Measurements from ENCODE around the gene GPR21. TPM values are rescaled to one million over a fixed set of nuclear protein-coding genes. Genes with fewer than 3 reads are reported as not detected.

Gene GPR21
- total RNA-seq, 2 experiments from 2014 or later, result 0.63 to 1.1 TPM

GRCh38 chr9:123035791-123036190 is 2.3 kb downstream of the GPR21 start:
- Mint-ChIP-seq H3K27ac (no peak overlapping the region), H3K9me3 (ENCODE audit: insufficient read depth) (no peaks in the 10 kb centered on the region), H3K27me3 (ENCODE audit: low read depth) (no peaks in the 10 kb centered on the region), H3K36me3 (ENCODE audit: low read depth) (peaks cover 4% of the 10 kb centered on the region), H3K4me3 (no peak overlapping the region), H3K4me1 (ENCODE audit: low read depth) (no peaks in the 10 kb centered on the region)
- ChIA-PET CTCF (no interaction called here), POLR2A (no interaction called here)
- no peak for ATAC-seq
- no peak for DNase-seq

GRCh38 chr9:123036893-123037545 is 3.6 kb downstream of the GPR21 start:
- Mint-ChIP-seq H3K9me3 (ENCODE audit: insufficient read depth) (no peaks in the 10 kb centered on the region), H3K4me3 (no peak overlapping the region), H3K27ac (no peak overlapping the region), H3K36me3 (ENCODE audit: low read depth) (peaks cover 7% of the 10 kb centered on the region), H3K4me1 (ENCODE audit: low read depth) (no peaks in the 10 kb centered on the region), H3K27me3 (ENCODE audit: low read depth) (no peaks in the 10 kb centered on the region)
- no peak for ATAC-seq
- ChIA-PET CTCF (no interaction called here), POLR2A (no interaction called here)
- DNase-seq, result no peak

- ATAC-seq (no peak), DNase-seq (no peak)
- H3K36me3 Mint-ChIP-seq (ENCODE audit: low read depth), result peaks cover 21% of the 10 kb centered on the region
- H3K9me3 Mint-ChIP-seq (ENCODE audit: insufficient read depth), result no peaks in the 10 kb centered on the region
- ChIA-PET CTCF (no interaction called here), POLR2A (no interaction called here)
- H3K27ac Mint-ChIP-seq, result no peak overlapping the region
- no peaks in the 10 kb centered on the region for H3K4me1 Mint-ChIP-seq (ENCODE audit: low read depth)
- no peak overlapping the region for H3K4me3 Mint-ChIP-seq
- H3K27me3 Mint-ChIP-seq (ENCODE audit: low read depth), result no peaks in the 10 kb centered on the region
Observed at GRCh38 chr9:123039617-123040219, 6.3 kb downstream of the GPR21 start.

GRCh38 chr9:123040801-123041200 is 7.3 kb downstream of the GPR21 start:
- ATAC-seq, result no peak
- CTCF ChIA-PET, result interaction anchor here (0.8 kb wide), 1 partner anchor 11 kb away, joined by 3 read pairs; no protein-coding TSS in a partner anchor
- POLR2A ChIA-PET, result no interaction called here

GRCh38 chr9:123041489-123041888 is 8.0 kb downstream of the GPR21 start:
- H3K27me3 Mint-ChIP-seq (ENCODE audit: low read depth), result no peaks in the 10 kb centered on the region
- peaks cover 21% of the 10 kb centered on the region for H3K36me3 Mint-ChIP-seq (ENCODE audit: low read depth)
- no peaks in the 10 kb centered on the region for H3K4me1 Mint-ChIP-seq (ENCODE audit: low read depth)
- no peaks in the 10 kb centered on the region for H3K9me3 Mint-ChIP-seq (ENCODE audit: insufficient read depth)
- no peak overlapping the region for H3K4me3 Mint-ChIP-seq
- DNase-seq, result no peak
- no peak overlapping the region for H3K27ac Mint-ChIP-seq
- POLR2A ChIA-PET, result no interaction called here
- CTCF ChIA-PET, result interaction anchor here (0.6 to 0.8 kb wide), 2 partner anchors 10 to 1587 kb away, joined by 3 read pairs; no protein-coding TSS in a partner anchor
- no peak for ATAC-seq

More at GRCh38 chr9:123040801-123041200, 7.3 kb downstream of the GPR21 start:
- DNase-seq, result no peak
- Mint-ChIP-seq H3K9me3 (ENCODE audit: insufficient read depth) (no peaks in the 10 kb centered on the region), H3K36me3 (ENCODE audit: low read depth) (peaks cover 21% of the 10 kb centered on the region), H3K4me1 (ENCODE audit: low read depth) (no peaks in the 10 kb centered on the region), H3K27ac (no peak overlapping the region), H3K27me3 (ENCODE audit: low read depth) (no peaks in the 10 kb centered on the region), H3K4me3 (no peak overlapping the region)

- Mint-ChIP-seq H3K27ac (no peak overlapping the region), H3K9me3 (ENCODE audit: insufficient read depth) (no peaks in the 10 kb centered on the region), H3K36me3 (ENCODE audit: low read depth) (peaks cover 18% of the 10 kb centered on the region), H3K4me3 (no peak overlapping the region), H3K4me1 (ENCODE audit: low read depth) (no peaks in the 10 kb centered on the region), H3K27me3 (ENCODE audit: low read depth) (no peaks in the 10 kb centered on the region)
- ATAC-seq, result no peak
- ChIA-PET CTCF (no interaction called here), POLR2A (no interaction called here)
- no peak for DNase-seq
Observed at GRCh38 chr9:123043081-123043939, 9.8 kb downstream of the GPR21 start.

- ATAC-seq (no peak), DNase-seq (no peak)
- peaks cover 16% of the 10 kb centered on the region for H3K36me3 Mint-ChIP-seq (ENCODE audit: low read depth)
- H3K27me3 Mint-ChIP-seq (ENCODE audit: low read depth), result no peaks in the 10 kb centered on the region
- ChIA-PET POLR2A (no interaction called here), CTCF (no interaction called here)
- no peak overlapping the region for H3K4me3 Mint-ChIP-seq
- H3K9me3 Mint-ChIP-seq (ENCODE audit: insufficient read depth), result no peaks in the 10 kb centered on the region
- H3K27ac Mint-ChIP-seq, result no peak overlapping the region
- no peaks in the 10 kb centered on the region for H3K4me1 Mint-ChIP-seq (ENCODE audit: low read depth)
Observed at GRCh38 chr9:123044586-123044985, 11.1 kb downstream of the GPR21 start.

- H3K36me3 Mint-ChIP-seq (ENCODE audit: low read depth), result peaks cover 16% of the 10 kb centered on the region
- H3K9me3 Mint-ChIP-seq (ENCODE audit: insufficient read depth), result no peaks in the 10 kb centered on the region
- ChIA-PET POLR2A (interaction anchor here (0.7 kb wide), 1 partner anchor 137 kb away, joined by 3 read pairs; no protein-coding TSS in a partner anchor), CTCF (interaction anchor here (1.1 to 1.3 kb wide), 2 partner anchors 17 to 303 kb away, joined by 3 to 4 read pairs; no protein-coding TSS in a partner anchor)
- ATAC-seq (no peak), DNase-seq (no peak)
- H3K4me3 Mint-ChIP-seq, result no peak overlapping the region
- H3K27me3 Mint-ChIP-seq (ENCODE audit: low read depth), result no peaks in the 10 kb centered on the region
- H3K4me1 Mint-ChIP-seq (ENCODE audit: low read depth), result no peaks in the 10 kb centered on the region
- no peak overlapping the region for H3K27ac Mint-ChIP-seq
Observed at GRCh38 chr9:123046406-123047195, 13.1 kb downstream of the GPR21 start.

GRCh38 chr9:123048748-123049147 is 15.3 kb downstream of the GPR21 start:
- ATAC-seq (no peak), DNase-seq (no peak)
- peaks cover 8% of the 10 kb centered on the region for H3K36me3 Mint-ChIP-seq (ENCODE audit: low read depth)
- H3K27me3 Mint-ChIP-seq (ENCODE audit: low read depth), result no peaks in the 10 kb centered on the region
- POLR2A ChIA-PET, result interaction anchor here (0.6 kb wide), 1 partner anchor 127 kb away, joined by 3 read pairs; no protein-coding TSS in a partner anchor
- peaks cover 6% of the 10 kb centered on the region for H3K4me1 Mint-ChIP-seq (ENCODE audit: low read depth)
- H3K27ac Mint-ChIP-seq, result no peak overlapping the region
- H3K9me3 Mint-ChIP-seq (ENCODE audit: insufficient read depth), result no peaks in the 10 kb centered on the region
- CTCF ChIA-PET, result no interaction called here
- no peak overlapping the region for H3K4me3 Mint-ChIP-seq

- ATAC-seq (no peak), DNase-seq (no peak)
- peaks cover 10% of the 10 kb centered on the region for H3K4me1 Mint-ChIP-seq (ENCODE audit: low read depth)
- no peaks in the 10 kb centered on the region for H3K9me3 Mint-ChIP-seq (ENCODE audit: insufficient read depth)
- H3K27ac Mint-ChIP-seq, result no peak overlapping the region
- no peak overlapping the region for H3K4me3 Mint-ChIP-seq
- ChIA-PET POLR2A (no interaction called here), CTCF (no interaction called here)
- peaks cover 4% of the 10 kb centered on the region for H3K36me3 Mint-ChIP-seq (ENCODE audit: low read depth)
- H3K27me3 Mint-ChIP-seq (ENCODE audit: low read depth), result no peaks in the 10 kb centered on the region
Observed at GRCh38 chr9:123049589-123050222, 16.2 kb downstream of the GPR21 start.

GRCh38 chr9:123053046-123053445 is 19.6 kb downstream of the GPR21 start:
- no peaks in the 10 kb centered on the region for H3K9me3 Mint-ChIP-seq (ENCODE audit: insufficient read depth)
- peaks cover 6% of the 10 kb centered on the region for H3K36me3 Mint-ChIP-seq (ENCODE audit: low read depth)
- DNase-seq (no peak), ATAC-seq (no peak)
- no peak overlapping the region for H3K4me3 Mint-ChIP-seq
- ChIA-PET POLR2A (no interaction called here), CTCF (no interaction called here)
- H3K27ac Mint-ChIP-seq, result no peak overlapping the region
- peaks cover 10% of the 10 kb centered on the region for H3K4me1 Mint-ChIP-seq (ENCODE audit: low read depth)
- no peaks in the 10 kb centered on the region for H3K27me3 Mint-ChIP-seq (ENCODE audit: low read depth)
